H1 (cell line): Measurements from ENCODE around the gene VOPP1. TPM values are rescaled to one million over a fixed set of nuclear protein-coding genes. Genes with fewer than 3 reads are reported as not detected.

Source experiments
- CTCF ChIA-PET: fragments of 300-600 bp; sonication (Branson Sonifier 250); formaldehyde crosslinking; loops from one replicate; lab custom pipeline; 2021; ENCODE audit not compliant: partially characterized antibody; lab: Charles Lee
- POLR2A ChIA-PET: fragments of 300-600 bp; sonication (Branson Sonifier 250); formaldehyde crosslinking; loops from one replicate; lab custom pipeline; 2021; ENCODE audit warnings: inconsistent platforms; ENCODE audit not compliant: partially characterized antibody; lab: Charles Lee
- DNase-seq, 2 experiments: peaks; one replicate each; pipeline versions ENCODE4 v3.0.0 to v3.0.0-alpha.2; 2010 to 2022; ENCODE audit warnings: low spot score in 2 of 2, low read depth in 1 of 2, mixed read lengths in 1 of 2
- FAIRE-seq: peaks from 2 replicates; lab custom pipeline; 2011; peaks lifted over from hg19 to GRCh38; lab: Jason Lieb, UNC
- H2AFZ ChIP-seq: 2 replicates; pipeline ENCODE4 v1.8.1; 2012; ENCODE audit warnings: low read length, inconsistent platforms
- H2AK5ac ChIP-seq: 2 replicates; pipeline ENCODE4 v1.6.1; 2013; ENCODE audit warnings: low read depth, low read length
- H2BK120ac ChIP-seq: replicated peaks from 2 replicates; pipeline ENCODE3; 2013; ENCODE audit warnings: low read depth, low read length, inconsistent platforms
- H2BK12ac ChIP-seq: 2 replicates; pipeline ENCODE4 v1.6.1; 2013; ENCODE audit warnings: low read depth, low read length
- H2BK15ac ChIP-seq: 2 replicates; pipeline ENCODE4 v1.6.1; 2013; ENCODE audit warnings: low read length
- H2BK20ac ChIP-seq: 2 replicates; pipeline ENCODE4 v1.6.1; 2013; ENCODE audit warnings: low read length
- H2BK5ac ChIP-seq: 2 replicates; pipeline ENCODE4 v1.6.1; 2013; ENCODE audit warnings: low read depth, low read length
- H3K14ac ChIP-seq: 2 replicates; pipeline ENCODE4 v1.6.1; 2013; ENCODE audit warnings: inconsistent platforms; ENCODE audit not compliant: insufficient read length
- H3K18ac ChIP-seq: 2 replicates; pipeline ENCODE4 v1.6.1; 2013; ENCODE audit warnings: low read length; ENCODE audit errors: extremely low read depth
- H3K23ac ChIP-seq: 2 replicates; pipeline ENCODE4 v1.6.1; 2013; ENCODE audit warnings: inconsistent platforms; ENCODE audit not compliant: insufficient read length
- H3K23me2 ChIP-seq: 2 replicates; pipeline ENCODE4 v1.6.1; 2013; ENCODE audit warnings: low read depth, low read length
- H3K27ac ChIP-seq: 2 replicates; pipeline ENCODE4 v1.6.1; 2011; ENCODE audit warnings: low read depth, low read length, inconsistent platforms
- H3K27me3 ChIP-seq, 4 experiments: replicated peaks in 1 of 4; 1 replicate in 1 of 4; 2 replicates in 3 of 4; pipeline versions ENCODE4 v1.6.1 to v1.8.1; 2011 to 2013; ENCODE audit warnings: low read length in 3 of 4, mild to moderate bottlenecking in 3 of 4, inconsistent platforms in 2 of 4, mixed read lengths in 2 of 4, moderate library complexity in 1 of 4; ENCODE audit not compliant: control insufficient read depth in 3 of 4, insufficient read depth in 3 of 4; ENCODE audit errors: extremely low read depth in 1 of 4
- H3K36me3 ChIP-seq, 4 experiments: 2 replicates each; pipeline versions ENCODE4 v1.6.1 to v1.8.1; 2011 to 2013; ENCODE audit warnings: mild to moderate bottlenecking in 4 of 4, low read length in 3 of 4, moderate library complexity in 2 of 4, control low read depth in 1 of 4, inconsistent platforms in 1 of 4; ENCODE audit not compliant: insufficient read depth in 4 of 4, control insufficient read depth in 2 of 4
- H3K4ac ChIP-seq: replicated peaks from 2 replicates; pipeline ENCODE3; 2013; ENCODE audit warnings: low read length, low read depth, mixed read lengths, inconsistent platforms; ENCODE audit not compliant: insufficient read length
- H3K4me1 ChIP-seq, 4 experiments: replicated peaks in 1 of 4; 1 replicate in 1 of 4; 2 replicates in 3 of 4; pipeline versions ENCODE4 v1.6.1 to v1.8.1; 2011 to 2013; ENCODE audit warnings: low read length in 3 of 4, inconsistent platforms in 2 of 4, mixed read lengths in 1 of 4; ENCODE audit not compliant: insufficient read depth in 4 of 4, control insufficient read depth in 3 of 4
- H3K4me2 ChIP-seq, 2 experiments: 2 replicates each; pipeline versions ENCODE4 v1.6.1 to v1.8.1; 2011 to 2013; ENCODE audit warnings: low read depth in 2 of 2, low read length in 2 of 2, control low read depth in 1 of 2, inconsistent platforms in 1 of 2, mild to moderate bottlenecking in 1 of 2; ENCODE audit not compliant: insufficient read depth in 1 of 2
- H3K4me3 ChIP-seq, 4 experiments: fragments of 200-600, 300-600 bp in 1 of 4; sonication (generic), shearing (Covaris generic), sonication (Bioruptor Twin) in 1 of 4; 2 replicates each; pipeline versions ENCODE4 v1.5.1 to v1.8.1; 2011 to 2016; ENCODE audit warnings: low read length in 4 of 4, low read depth in 3 of 4, control low read depth in 2 of 4, inconsistent platforms in 2 of 4, mild to moderate bottlenecking in 2 of 4, mixed read lengths in 1 of 4, moderate library complexity in 1 of 4; ENCODE audit not compliant: insufficient read depth in 2 of 4; ENCODE audit errors: extremely low read depth in 1 of 4
- H3K56ac ChIP-seq: replicated peaks from 2 replicates; pipeline ENCODE3; 2013; ENCODE audit warnings: low read depth, mild to moderate bottlenecking, mixed read lengths, low read length, inconsistent platforms; ENCODE audit not compliant: insufficient read length
- H3K79me1 ChIP-seq: 2 replicates; pipeline ENCODE4 v1.6.1; 2013; ENCODE audit warnings: low read depth, low read length, control low read depth
- H3K79me2 ChIP-seq, 2 experiments: 2 replicates each; pipeline versions ENCODE4 v1.6.1 to v1.8.1; 2012 to 2013; ENCODE audit warnings: low read length in 2 of 2, mild to moderate bottlenecking in 2 of 2, inconsistent platforms in 1 of 2; ENCODE audit not compliant: insufficient read depth in 2 of 2, control insufficient read depth in 1 of 2
- H3K9ac ChIP-seq, 4 experiments: replicated peaks in 1 of 4; 1 replicate in 1 of 4; 2 replicates in 3 of 4; pipeline versions ENCODE4 v1.6.1 to v1.8.1; 2011 to 2013; ENCODE audit warnings: low read depth in 3 of 4, low read length in 3 of 4, control low read depth in 2 of 4, mild to moderate bottlenecking in 2 of 4, moderate library complexity in 2 of 4, inconsistent platforms in 1 of 4; ENCODE audit errors: extremely low read depth in 1 of 4
- H3K9me3 ChIP-seq, 2 experiments: 2 replicates each; pipeline versions ENCODE4 v1.6.1 to v1.8.1; 2012 to 2013; ENCODE audit warnings: mild to moderate bottlenecking in 2 of 2, moderate library complexity in 2 of 2, control low read depth in 1 of 2, inconsistent platforms in 1 of 2, low read depth in 1 of 2, low read length in 1 of 2, mixed read lengths in 1 of 2; ENCODE audit not compliant: insufficient read depth in 2 of 2
- H4K20me1 ChIP-seq, 2 experiments: replicated peaks in 1 of 2; 2 replicates each; pipeline versions ENCODE3 to v1.8.1; 2011 to 2013; ENCODE audit warnings: inconsistent platforms in 2 of 2, low read length in 2 of 2, mild to moderate bottlenecking in 1 of 2; ENCODE audit not compliant: insufficient read depth in 2 of 2, control insufficient read depth in 1 of 2
- H4K5ac ChIP-seq: 2 replicates; pipeline ENCODE4 v1.6.1; 2013; ENCODE audit warnings: low read length, low read depth, mixed read lengths, inconsistent platforms; ENCODE audit not compliant: insufficient read length
- H4K8ac ChIP-seq: 2 replicates; pipeline ENCODE4 v1.8.0; 2013; ENCODE audit warnings: mild to moderate bottlenecking, moderate library complexity, low read length, inconsistent platforms; ENCODE audit not compliant: insufficient read depth; ENCODE audit errors: extremely low read depth
- H4K91ac ChIP-seq: replicated peaks from 2 replicates; pipeline ENCODE3; 2013; ENCODE audit warnings: low read length, mixed read lengths, inconsistent platforms; ENCODE audit not compliant: insufficient read length
- EGR1 ChIP-seq: IDR thresholded peaks from 2 replicates; pipeline ENCODE4 v1.6.1; 2011; ENCODE audit warnings: low read depth, low read length, borderline replicate concordance
- NANOG ChIP-seq: IDR thresholded peaks from 2 replicates; pipeline ENCODE4 v1.6.1; 2011; ENCODE audit warnings: low read length, low read depth, mild to moderate bottlenecking, inconsistent platforms; ENCODE audit not compliant: insufficient read depth, poor library complexity, severe bottlenecking
- POLR2AphosphoS5 ChIP-seq: IDR thresholded peaks from 2 replicates; pipeline ENCODE4 v1.6.1; 2011; ENCODE audit warnings: low read depth, low read length
- WGBS, 2 experiments: shearing (Covaris generic) in 1 of 2; methylation state at CpG; one replicate each; pipeline versions ENCODE4 v1.1.6 to v1.1.7; 2013 to 2015; ENCODE audit warnings: low lambda C conversion rate in 2 of 2, mixed read lengths in 2 of 2, inconsistent platforms in 1 of 2, low coverage in 1 of 2, missing lambda C conversion rate in 1 of 2; ENCODE audit not compliant: insufficient replicate concordance in 2 of 2, insufficient coverage in 1 of 2, insufficient read length in 1 of 2; ENCODE audit errors: extremely low coverage in 1 of 2, missing lambda C conversion rate in 1 of 2; 5-methylcytosine and 5-hydroxymethylcytosine counted together
- polyA plus RNA-seq, 7 experiments: library from polyadenylated mRNA; depleted of rRNA in 3 of 7; stranded (reverse) in 5 of 7; unstranded in 2 of 7; fragments of >200 nt in 5 of 7; fragments of 200-250 nt in 2 of 7; gene quantifications; 1 replicate in 5 of 7; 2 replicates in 1 of 7; 4 replicates in 1 of 7; pipeline versions ENCODE4 v1.2.1 to v1.2.3, GENCODE V29; 2011 to 2013; ENCODE audit warnings: missing spikeins in 2 of 7, mixed read lengths in 2 of 7
- total RNA-seq: library from RNA; stranded (reverse); fragmentation: NEBNext Ultra II Directional; extraction: Animal tissue kit (Norgen Biotek cat#: 25700); gene quantifications from 2 replicates; pipeline ENCODE4 v1.2.1, GENCODE V29; 2021

The VOPP1 gene
- total and polyA plus RNA-seq, 2 of the 8 experiments (the other 6 are each of a cell fraction or from before 2014, with no cell fraction given), result 44.7 to 83.0 TPM

DNA sequence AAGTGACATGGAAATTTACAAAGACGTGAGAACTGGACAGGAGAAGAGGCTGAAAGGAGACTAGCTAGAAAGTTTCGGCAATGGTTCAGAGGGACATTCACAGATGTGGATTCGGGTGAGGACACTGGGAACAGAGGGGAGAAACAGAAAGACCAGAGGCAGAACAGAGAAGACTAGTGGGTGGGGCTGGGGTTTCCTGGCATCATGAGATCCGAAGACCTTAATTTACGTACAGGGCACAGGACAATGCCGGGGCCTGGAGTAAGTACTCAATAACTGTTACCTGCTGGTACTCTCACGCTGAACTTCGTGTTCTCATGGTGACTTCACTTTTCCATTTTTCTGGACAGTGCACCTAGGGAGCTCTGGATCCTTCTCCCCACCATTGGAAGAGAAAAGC is 53.5 kb downstream of the VOPP1 start:
- Histone ChIP-seq H3K9ac (no peak overlapping the region), H3K4me2 (no peak overlapping the region), H3K36me3 (peaks cover 0 to 16% (median 8%) of the 10 kb centered on the region in 4 experiments; a peak in 4 of 8 replicates), H3K79me1 (peaks cover 4% of the 10 kb centered on the region; the same call in 1 of the 2 replicates), H4K20me1 (peaks cover 10 to 17% of the 10 kb centered on the region in 2 experiments), H3K4me3 (no peak overlapping the region), H4K8ac (no peak overlapping the region), H3K79me2 (peaks cover 0 to 28% of the 10 kb centered on the region in 2 experiments; a peak in 2 of 4 replicates)
- no peak for TF ChIP-seq EGR1
- no peak for TF ChIP-seq NANOG
- no peak for TF ChIP-seq POLR2AphosphoS5
- TF ChIP-seq, all 59 proteins: peak for 0
- Histone ChIP-seq H2BK20ac (no peak overlapping the region), H2AK5ac (no peak overlapping the region), H3K4me1 (peaks cover 0 to 12% (median 6%) of the 10 kb centered on the region in 4 experiments; a peak in 6 of 7 replicates), H3K56ac (no peak overlapping the region), H2BK120ac (no peak overlapping the region), H2BK15ac (no peak overlapping the region), H2AFZ (no peak overlapping the region), H3K27ac (no peak overlapping the region), H2BK12ac (no peak overlapping the region), H3K27me3 (no peaks in the 10 kb centered on the region), H3K23me2 (no peaks in the 10 kb centered on the region), H4K5ac (no peak overlapping the region), H2BK5ac (no peak overlapping the region), H3K9me3 (no peaks in the 10 kb centered on the region), H3K14ac (no peak overlapping the region), H3K18ac (no peak overlapping the region), H3K4ac (no peak overlapping the region), H4K91ac (no peak overlapping the region), H3K23ac (no peak overlapping the region)
- ChIA-PET CTCF (interaction anchor here (1.5 kb wide), 1 partner anchor 10 kb away, joined by 6 read pairs; no protein-coding TSS in a partner anchor), POLR2A (no interaction called here)
- 85% methylated on average over 8 of the region's 8 CpGs; no CpG with 5 or more reads in 1 of the 2 experiments for WGBS, 2 experiments
- DNase-seq (no peak), FAIRE-seq (no peak)
